ENCODE measurements around the gene NUP88.
A peak's percentile ranks its signal among the peaks of the same experiment; 100 is the strongest.

The NUP88 gene

DNA sequence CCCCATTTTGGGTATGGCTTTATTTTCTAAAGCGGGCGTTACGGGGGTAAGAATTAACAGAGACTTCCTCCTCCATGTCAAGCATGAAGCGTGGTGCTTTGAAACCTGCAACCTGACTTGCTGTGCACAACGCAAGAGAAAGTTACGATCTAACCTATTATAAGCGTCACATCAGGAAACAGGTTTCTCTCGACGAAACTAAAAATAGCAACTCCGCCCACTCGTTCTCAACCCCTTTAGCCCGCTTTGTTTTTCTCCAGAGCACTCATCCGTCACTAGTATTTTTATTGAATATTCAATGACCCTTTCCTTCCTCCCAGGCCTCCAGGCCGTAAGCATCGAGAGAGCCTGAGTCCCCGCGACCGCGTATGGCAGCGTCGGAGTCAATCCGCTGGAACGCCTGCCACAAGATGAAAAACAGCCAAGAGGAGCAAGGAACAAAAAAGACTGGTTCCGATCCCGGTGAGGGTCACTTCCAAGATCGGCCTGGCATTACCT, 555 bp downstream of the NUP88 start:
- peak; percentile 12 for DNase-seq

- no peak for DNase-seq
Measured at GRCh38 chr17:5416901-5417300, 2.6 kb downstream of the NUP88 start.

DNA sequence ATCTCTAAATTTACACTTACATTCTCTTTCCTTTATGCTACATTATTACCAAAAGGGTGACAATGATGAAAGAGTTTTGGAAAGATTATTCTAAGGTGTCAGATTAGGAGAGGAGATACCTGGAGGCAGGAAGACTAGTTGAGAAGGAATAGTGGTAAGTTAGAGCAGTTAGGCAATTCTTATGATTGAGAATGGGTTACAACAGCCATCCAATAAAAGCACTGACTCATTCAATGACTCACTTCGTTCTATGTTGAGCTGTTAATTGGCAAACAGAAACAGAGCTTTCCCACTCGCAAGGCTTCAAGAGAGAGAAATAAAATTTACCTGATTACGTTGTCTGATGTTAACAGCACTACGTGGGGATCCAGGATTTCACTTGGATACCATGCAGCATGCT, 5.8 kb downstream of the NUP88 start:
- peak; percentile 40 for DNase-seq

GRCh38 chr17:5410594-5411272, 8.7 kb downstream of the NUP88 start:
- no peak for DNase-seq

- no peak for DNase-seq
Measured at GRCh38 chr17:5408186-5408585, 11.3 kb downstream of the NUP88 start.

DNA sequence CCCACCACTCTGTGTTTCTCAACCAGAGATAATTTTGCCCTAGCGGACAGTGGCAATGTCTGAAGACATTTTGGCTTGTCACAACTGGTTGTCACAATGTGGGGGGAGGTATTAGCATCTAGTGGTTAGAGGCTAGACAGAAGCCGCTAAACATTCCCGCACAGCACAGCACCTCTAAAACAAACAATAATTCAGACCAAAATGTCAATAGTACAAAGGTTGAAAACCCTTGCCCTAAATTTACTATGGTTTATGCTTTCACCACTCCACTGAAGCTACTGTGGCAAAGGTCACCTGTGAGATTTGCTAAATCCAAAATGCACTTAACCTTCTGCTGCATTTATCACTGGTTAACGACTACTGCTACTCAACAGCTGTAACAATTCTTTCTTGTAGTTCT, 14.1 kb downstream of the NUP88 start:
- DNase-seq = no peak

- no peak for DNase-seq
Measured at GRCh38 chr17:5399767-5400166, 19.7 kb downstream of the NUP88 start.

DNA sequence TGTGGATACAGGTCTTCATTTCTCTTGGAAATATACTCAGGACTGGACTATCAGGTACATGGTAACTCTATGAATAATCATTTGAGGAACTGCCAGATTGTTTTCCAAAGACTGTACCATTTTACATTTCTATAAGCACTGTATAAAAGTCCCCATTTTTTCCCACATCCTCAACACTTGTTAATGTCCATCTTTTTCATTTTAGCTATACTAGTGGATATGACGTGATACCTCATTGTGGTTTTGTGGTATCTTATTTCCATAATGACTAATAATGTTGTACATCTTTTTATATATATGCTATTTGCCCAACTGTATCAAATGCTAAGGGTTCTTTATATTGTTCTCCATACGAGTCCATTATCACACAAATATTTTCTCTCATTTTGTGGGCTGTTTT, 22.9 kb downstream of the NUP88 start:
- no peak for DNase-seq

DNA sequence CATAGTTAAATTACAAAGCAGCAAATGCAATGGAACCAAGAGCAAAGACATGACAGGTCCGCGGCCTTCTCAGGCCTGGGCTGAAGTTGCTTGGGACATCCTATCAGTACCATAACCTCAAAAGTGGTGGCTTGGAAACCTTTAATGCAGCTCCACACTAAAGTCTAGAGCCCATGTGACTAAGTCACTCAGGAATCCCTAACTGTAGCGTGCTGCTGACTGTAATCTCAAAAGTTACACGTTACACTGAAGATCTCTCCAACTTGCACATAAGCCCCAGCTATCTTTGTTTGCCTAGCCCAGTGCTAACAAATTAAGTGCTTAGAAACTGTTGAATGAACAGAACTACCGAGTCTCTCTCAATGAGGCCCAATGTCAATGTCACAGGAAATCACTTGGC, 27.8 kb downstream of the NUP88 start:
- DNase-seq = no peak

DNA sequence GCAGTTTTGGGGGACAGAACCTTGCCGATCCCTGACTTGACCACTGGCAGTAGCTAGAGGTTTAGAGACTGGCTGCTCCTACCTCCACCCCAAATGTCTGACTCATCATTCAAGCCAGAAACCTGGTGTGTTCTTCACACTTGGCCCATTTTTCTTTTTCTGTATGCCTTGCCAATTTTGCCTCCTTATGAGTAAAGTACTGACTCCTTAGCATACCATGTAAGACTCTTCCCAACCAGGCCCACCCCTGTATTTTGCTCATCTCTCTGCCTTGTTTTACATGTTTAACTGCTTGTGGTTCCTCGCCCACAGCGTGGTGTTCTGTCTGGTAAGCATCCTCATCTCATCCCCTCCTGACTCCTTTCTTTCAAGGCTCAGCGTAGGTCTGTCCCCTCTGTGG, 37.9 kb downstream of the NUP88 start:
- peak; percentile 17 for DNase-seq

- no peak for DNase-seq
Measured at GRCh38 chr17:5380491-5381135, 38.8 kb downstream of the NUP88 start.

DNA sequence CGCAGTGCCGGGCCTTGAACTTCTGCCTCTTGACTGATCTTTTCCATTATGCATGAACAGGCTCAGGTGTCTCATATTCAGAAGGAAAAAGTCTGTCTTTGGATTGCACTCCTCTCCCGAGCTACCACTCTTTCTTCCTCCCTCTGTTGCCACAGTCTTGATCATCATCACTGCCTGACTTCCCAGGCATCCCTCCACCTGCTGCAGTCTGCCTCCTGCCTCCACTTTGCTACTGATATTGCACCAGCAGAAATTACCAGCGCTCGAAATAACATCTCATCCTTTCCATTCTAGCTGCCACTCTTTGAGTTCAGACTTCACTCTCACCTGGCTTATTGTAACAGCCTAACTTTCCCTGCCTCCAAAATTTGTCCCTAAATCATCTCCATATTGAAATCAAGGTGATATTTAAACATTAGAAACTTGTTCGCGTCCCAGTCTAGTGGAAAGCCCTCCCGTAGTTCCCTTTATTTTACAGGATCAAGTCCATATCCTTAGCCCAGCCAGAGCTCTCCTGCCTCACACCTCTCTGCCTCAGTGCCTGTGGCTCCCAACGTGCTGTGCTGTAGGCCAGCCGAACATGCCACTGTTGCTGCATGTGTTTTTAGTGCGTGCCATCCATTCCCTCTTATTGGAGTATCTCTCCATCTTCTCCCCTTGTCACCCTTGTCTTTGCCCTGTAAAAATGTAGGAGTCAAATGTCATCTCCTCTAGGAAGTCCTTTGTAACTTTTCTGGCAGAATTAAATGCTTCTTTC, 39.9 kb downstream of the NUP88 start:
- no peak for DNase-seq

DNA sequence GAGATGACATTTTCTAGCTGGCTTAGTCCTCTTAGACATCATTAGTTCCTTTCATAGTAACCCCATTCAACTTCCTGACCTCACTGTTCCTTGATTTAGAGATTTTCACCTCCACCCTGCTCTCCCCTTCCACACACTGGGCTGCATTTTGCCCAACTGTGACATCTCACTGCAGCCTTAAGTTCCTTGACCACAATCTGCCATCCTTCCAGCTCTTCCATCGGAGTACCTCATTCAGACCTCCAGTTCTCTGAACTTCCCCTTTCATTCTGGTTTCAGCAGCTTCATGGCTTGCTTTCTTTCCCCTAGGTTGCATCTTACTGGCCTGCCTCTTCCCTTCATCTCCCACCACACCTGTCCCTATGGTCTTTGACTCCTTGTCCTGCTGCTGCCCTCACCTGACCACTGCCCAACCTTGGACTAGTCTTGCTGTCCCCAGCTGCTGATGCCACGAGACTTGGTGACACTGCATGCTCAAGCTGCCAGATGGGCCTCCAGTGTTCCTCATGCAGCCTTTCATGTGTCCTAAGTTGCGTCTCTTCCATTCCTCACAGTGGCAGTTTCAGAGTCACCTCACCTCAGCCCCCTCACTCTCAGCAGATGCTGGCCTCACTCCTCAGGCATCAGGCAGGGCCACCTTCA, 40.8 kb downstream of the NUP88 start:
- no peak for DNase-seq

GRCh38 chr17:5373112-5373511, 46.4 kb downstream of the NUP88 start:
- DNase-seq = no peak

- no peak for DNase-seq
Measured at GRCh38 chr17:5370411-5370810, 49.1 kb downstream of the NUP88 start.

DNA sequence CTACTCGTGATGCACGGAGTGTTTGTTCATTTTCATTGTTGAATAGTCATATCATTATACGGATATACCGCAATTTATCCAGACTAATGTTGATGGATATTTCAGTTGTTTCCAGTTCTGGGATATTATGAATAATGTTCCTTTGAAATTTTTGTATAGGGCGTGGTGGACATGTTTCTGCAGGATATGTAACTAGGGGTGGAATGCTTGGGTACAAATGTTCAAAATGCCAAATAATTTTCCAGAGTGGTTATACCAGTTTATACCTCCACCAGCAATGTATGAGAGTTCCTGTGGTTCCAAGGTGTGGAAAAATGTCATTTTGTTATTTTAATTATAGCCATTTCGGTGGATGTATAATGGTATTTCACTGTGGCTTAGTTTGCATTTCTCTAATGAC, 53.6 kb downstream of the NUP88 start:
- DNase-seq = no peak

DNA sequence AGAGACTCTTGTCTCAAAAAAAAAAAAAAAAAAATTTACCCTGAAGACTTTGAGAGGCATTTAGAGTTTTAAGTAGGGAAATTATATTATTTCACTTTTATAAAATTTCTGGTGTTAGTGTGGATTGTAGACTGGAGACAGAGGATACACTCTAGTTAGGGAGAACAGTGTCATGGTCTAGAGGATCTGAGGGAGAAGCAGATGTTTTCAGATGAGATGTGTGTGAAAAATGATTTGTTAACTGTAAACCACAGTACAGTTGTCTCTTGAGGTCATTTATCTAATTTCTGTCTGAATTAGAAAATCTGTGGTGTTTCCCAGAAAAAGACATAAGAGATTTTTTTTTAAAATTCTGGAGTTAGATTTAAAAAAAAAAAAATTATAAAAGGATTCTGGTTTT, 54.8 kb downstream of the NUP88 start:
- DNase-seq = no peak

DNA sequence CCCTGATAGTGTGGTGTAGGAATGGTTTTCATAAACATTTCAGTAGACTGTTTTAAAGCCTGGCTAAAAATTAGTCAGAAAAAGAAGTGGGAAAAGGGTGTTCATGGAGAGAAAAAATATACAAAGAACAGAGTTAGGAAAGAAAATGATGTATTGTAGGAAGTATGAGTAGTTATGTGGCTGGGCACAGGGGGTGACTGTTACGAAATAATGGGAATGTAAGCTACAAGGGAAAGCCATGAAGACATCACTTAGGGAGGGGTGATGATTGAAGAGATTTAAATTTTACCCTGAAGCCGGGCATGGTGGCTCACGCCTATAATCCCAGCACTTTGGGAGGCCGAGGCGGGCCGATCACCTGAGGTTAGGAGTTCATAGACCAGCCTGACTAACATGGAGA, 55.3 kb downstream of the NUP88 start:
- peak; percentile 5 for DNase-seq

DNA sequence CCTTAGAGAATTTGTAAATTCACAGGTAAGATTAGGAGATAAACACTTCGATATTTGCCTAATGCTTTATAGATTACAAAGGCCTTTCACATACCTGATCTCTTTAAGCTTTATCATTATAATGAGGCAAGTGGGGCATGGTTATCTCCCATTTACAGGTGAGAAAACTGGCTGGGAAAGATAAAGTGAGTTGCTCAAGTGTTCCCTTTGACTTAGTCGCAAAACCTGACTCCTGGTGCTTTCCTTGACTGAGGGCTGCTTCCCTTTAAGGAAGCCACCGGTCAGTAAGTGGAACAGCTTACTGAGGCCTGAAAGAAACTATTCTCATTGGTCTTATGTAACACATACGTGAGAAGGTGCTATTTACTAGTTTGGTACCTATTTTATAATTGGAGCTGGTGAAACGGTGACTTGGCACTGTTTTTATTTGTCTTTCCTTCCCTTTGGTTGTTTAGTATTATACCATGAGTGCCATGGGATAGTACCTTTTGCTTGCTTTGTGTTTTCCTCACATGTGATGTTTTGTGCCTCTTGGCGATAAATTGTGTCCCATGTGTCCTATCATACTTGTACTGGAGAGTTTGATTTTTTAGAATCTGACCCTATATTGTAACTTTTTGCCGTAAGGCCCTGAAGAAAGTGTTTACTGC, 57.2 kb downstream of the NUP88 start:
- DNase-seq = no peak

- no peak for DNase-seq
Measured at GRCh38 chr17:5361426-5361825, 58.0 kb downstream of the NUP88 start.

DNA sequence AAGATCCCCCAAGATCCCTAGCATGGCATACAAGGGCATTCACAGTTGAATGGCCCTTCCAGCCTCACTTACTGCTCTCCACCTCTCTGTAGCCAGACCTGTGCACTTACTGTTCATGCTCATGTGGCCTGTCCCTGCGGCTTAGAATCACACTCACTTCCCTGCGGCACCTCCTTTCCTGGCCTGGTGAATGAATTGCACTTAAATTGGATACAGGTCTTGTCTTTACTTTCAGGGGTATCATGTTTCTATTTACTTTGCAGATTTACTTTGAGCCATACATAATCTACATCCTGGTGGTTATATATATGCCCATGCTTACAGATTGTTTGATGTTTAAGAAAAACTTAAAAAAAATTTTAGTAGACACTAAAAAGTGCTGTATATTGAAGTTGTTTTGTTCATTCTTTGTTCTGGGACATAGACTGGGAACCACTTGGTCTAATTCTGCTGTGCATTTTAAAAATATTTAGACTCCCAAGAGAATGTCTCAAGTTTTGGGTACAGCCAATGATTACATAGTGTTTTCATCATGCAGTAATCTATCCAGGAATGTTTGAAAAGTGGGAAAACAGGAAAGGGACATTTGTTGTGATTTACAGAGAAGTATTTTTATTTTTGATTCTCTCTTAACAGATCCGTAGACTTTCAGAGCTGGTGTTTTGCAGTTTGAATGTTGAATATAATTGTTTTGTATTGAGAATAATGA, 63.9 kb downstream of the NUP88 start:
- no peak for DNase-seq

DNA sequence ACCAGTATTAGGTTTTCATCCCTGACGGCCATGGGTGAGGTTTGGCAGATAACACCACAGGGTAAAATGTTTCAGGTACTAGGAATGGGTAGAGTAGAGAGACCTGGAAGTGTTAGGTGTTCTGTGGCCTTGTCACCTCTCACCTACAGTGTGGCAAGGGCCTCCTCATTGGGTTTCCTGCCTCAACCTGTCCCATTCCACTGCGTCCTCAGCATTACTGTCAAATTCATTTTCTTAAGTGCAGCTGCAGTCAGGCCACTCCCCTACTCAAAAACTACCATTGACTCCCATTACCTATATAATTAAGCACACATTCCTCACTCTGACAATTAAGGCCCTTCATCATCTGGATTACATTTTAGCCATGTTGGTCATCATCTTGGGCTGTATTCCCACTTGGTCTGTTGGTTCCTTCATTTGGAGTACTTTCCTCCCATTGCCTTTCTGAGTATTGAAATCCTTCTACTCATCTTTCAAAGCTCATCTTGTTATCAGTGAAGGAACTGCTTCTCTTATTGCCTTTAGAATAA, 64.5 kb downstream of the NUP88 start:
- DNase-seq = no peak

Measured in NCI-H226 (cell line).